HCT116 (cell line): ENCODE data around the gene SCAF8. TPM values are rescaled to one million over a fixed set of nuclear protein-coding genes. Genes with fewer than 3 reads are reported as not detected.

Source experiments
- ATAC-seq: fragments of 200-7000 bp; cut with Tn5 transposase; 2 replicates; pipeline ENCODE4 v1.9.1; 2020; ENCODE audit warnings: mild to moderate bottlenecking, moderate library complexity
- BruUV-seq: library from RNA; stranded (reverse); fragments of 400-500 nt; replicated peaks from 2 replicates; lab custom pipeline; 2021; lab: Mats Ljungman, UMichigan
- CTCF ChIA-PET: fragments of 300-600 bp; sonication (Branson Sonifier 250); formaldehyde crosslinking; loops from one replicate; lab custom pipeline; 2021; ENCODE audit warnings: antibody characterized with exemption; lab: Charles Lee
- POLR2A ChIA-PET: fragments of 300-600, 350-600 bp; sonication (Branson Sonifier 250); formaldehyde crosslinking; loops from one replicate; lab custom pipeline; 2021; ENCODE audit warnings: antibody characterized with exemption; lab: Charles Lee
- RAD21 ChIA-PET, 2 experiments: fragments of 300-600 bp; sonication (Branson Sonifier 250); formaldehyde crosslinking; loops; one replicate each; lab custom pipeline; 2023; ENCODE audit warnings: low total read pairs in 2 of 2; ENCODE audit not compliant: uncharacterized antibody in 2 of 2, unreplicated experiment in 2 of 2, low non-redundant PET in 1 of 2; lab: Charles Lee
- DNase-seq: peaks from one replicate; pipeline ENCODE4 v3.0.0-alpha.2; 2010; ENCODE audit warnings: low read depth, low spot score
- H2AFZ ChIP-seq: fragments of 200-600 bp; shearing (Covaris generic), sonication (generic); 2 replicates; pipeline ENCODE4 v1.6.1; 2017; ENCODE audit warnings: low read depth, mixed run types, mixed read lengths, antibody characterized with exemption, low read length; ENCODE audit not compliant: poor library complexity, severe bottlenecking
- H3K27ac ChIP-seq: 2 replicates; pipeline ENCODE4 v1.5.1; 2012; ENCODE audit warnings: low read depth, low read length
- H3K27me3 ChIP-seq: fragments of 200-600 bp; sonication (generic); 2 replicates; pipeline ENCODE4 v1.6.1; 2016; ENCODE audit warnings: mixed run types, low read length, mixed read lengths; ENCODE audit not compliant: insufficient read depth
- H3K36me3 ChIP-seq, 2 experiments: fragments of 200-500 bp in 1 of 2; fragments of 200-600 bp in 1 of 2; sonication (Bioruptor generic) in 1 of 2; sonication (generic) in 1 of 2; 2 replicates each; pipeline versions ENCODE4 v1.5.1 to v1.6.1; 2014 to 2016; ENCODE audit warnings: low read length in 2 of 2, inconsistent platforms in 1 of 2, mixed read lengths in 1 of 2, mixed run types in 1 of 2; ENCODE audit not compliant: insufficient read depth in 2 of 2, control insufficient read depth in 1 of 2
- H3K4me1 ChIP-seq, 2 experiments: fragments of 200-600 bp in 1 of 2; sonication (generic) in 1 of 2; 2 replicates each; pipeline versions ENCODE4 v1.5.1 to v1.6.1; 2012 to 2017; ENCODE audit warnings: low read length in 2 of 2, inconsistent platforms in 1 of 2, mild to moderate bottlenecking in 1 of 2, mixed read lengths in 1 of 2, mixed run types in 1 of 2, moderate library complexity in 1 of 2; ENCODE audit not compliant: insufficient read depth in 2 of 2, control insufficient read depth in 1 of 2
- H3K4me2 ChIP-seq: fragments of 200-600 bp; sonication (generic); 2 replicates; pipeline ENCODE4 v1.6.1; 2017; ENCODE audit warnings: mixed run types, low read length, mixed read lengths
- H3K4me3 ChIP-seq, 2 experiments: fragments of 200-600 bp in 1 of 2; sonication (generic) in 1 of 2; replicated peaks in 1 of 2; 2 replicates each; pipeline ENCODE4 v1.5.1; 2011 to 2016; ENCODE audit warnings: low read length in 2 of 2, control low read depth in 1 of 2, low read depth in 1 of 2, mild to moderate bottlenecking in 1 of 2, mixed read lengths in 1 of 2, mixed run types in 1 of 2
- H3K79me2 ChIP-seq: fragments of 200-600 bp; sonication (generic); 2 replicates; pipeline ENCODE4 v1.6.1; 2017; ENCODE audit warnings: mild to moderate bottlenecking, mixed run types, low read length, moderate library complexity, mixed read lengths; ENCODE audit not compliant: insufficient read depth
- H3K9ac ChIP-seq: fragments of 200-600 bp; sonication (generic); 2 replicates; pipeline ENCODE4 v1.6.1; 2016; ENCODE audit warnings: low read length, mixed read lengths
- H3K9me2 ChIP-seq: fragments of 200-600 bp; sonication (generic), shearing (Covaris generic); 2 replicates; pipeline ENCODE4 v1.6.1; 2017; ENCODE audit warnings: mixed run types, mild to moderate bottlenecking, moderate library complexity; ENCODE audit not compliant: insufficient read depth
- H3K9me3 ChIP-seq, 2 experiments: fragments of 200-500 bp in 1 of 2; fragments of 200-600 bp in 1 of 2; sonication (Bioruptor generic) in 1 of 2; sonication (generic) in 1 of 2; 2 replicates each; pipeline ENCODE4 v1.6.1; 2014 to 2017; ENCODE audit warnings: low read length in 2 of 2, mixed read lengths in 2 of 2, inconsistent platforms in 1 of 2, low read depth in 1 of 2, mild to moderate bottlenecking in 1 of 2, mixed run types in 1 of 2, moderate library complexity in 1 of 2; ENCODE audit not compliant: control insufficient read depth in 1 of 2, insufficient read depth in 1 of 2
- H4K20me1 ChIP-seq: fragments of 200-600 bp; sonication (generic), shearing (Covaris generic); 2 replicates; pipeline ENCODE4 v1.6.1; 2017; ENCODE audit warnings: mixed run types, mild to moderate bottlenecking, moderate library complexity; ENCODE audit not compliant: insufficient read depth
- CBX3 ChIP-seq: IDR thresholded peaks from 2 replicates; pipeline ENCODE4 v1.6.1; 2012; ENCODE audit warnings: low read depth
- CTCF ChIP-seq, 3 experiments: fragments of 200-600 bp in 1 of 3; sonication (generic) in 1 of 3; IDR thresholded peaks in 2 of 3; conservative IDR thresholded peaks in 1 of 3; 2 replicates each; pipeline ENCODE4 v1.5.1; 2012 to 2017; ENCODE audit warnings: low read depth in 2 of 3, low read length in 2 of 3, antibody characterized with exemption in 1 of 3, borderline replicate concordance in 1 of 3, control low read depth in 1 of 3, mild to moderate bottlenecking in 1 of 3, mixed read lengths in 1 of 3, mixed run types in 1 of 3, moderate library complexity in 1 of 3; ENCODE audit not compliant: insufficient read depth in 1 of 3
- EZH2 ChIP-seq: fragments of 200-600 bp; sonication (generic); IDR thresholded peaks from 2 replicates; pipeline ENCODE4 v1.6.1; 2017; ENCODE audit warnings: antibody characterized with exemption, mixed run types
- FOSL1 ChIP-seq: IDR thresholded peaks from 2 replicates; pipeline ENCODE4 v1.6.1; 2012; ENCODE audit warnings: low read depth
- RAD21 ChIP-seq: IDR thresholded peaks from 2 replicates; pipeline ENCODE4 v1.6.1; 2012; ENCODE audit warnings: low read depth, mild to moderate bottlenecking
- YY1 ChIP-seq: IDR thresholded peaks from 2 replicates; pipeline ENCODE4 v1.6.1; 2011; ENCODE audit warnings: low read length, low read depth, moderate library complexity, mild to moderate bottlenecking; ENCODE audit not compliant: insufficient replicate concordance; ENCODE audit errors: extremely low read depth
- intact Hi-C: fragments of 100-400 bp; cut with micrococcal nuclease; formaldehyde crosslinking; loops from 2 replicates; pipeline ENCODE4 v1.10.0; 2022
- total RNA-seq: library from RNA; stranded (reverse); gene quantifications from one replicate; pipeline ENCODE4 v1.2.1, GENCODE V29; 2021; ENCODE audit not compliant: unreplicated experiment

The SCAF8 gene
- total RNA-seq, 1 experiment from 2014 or later, result 34.6 TPM

- TF ChIP-seq CBX3 (no peak), EZH2 (no peak), CTCF (IDR thresholded peaks at IDR 0.05 in 2 of 3, conservative IDR thresholded peaks at IDR 0.05 in 1 of 3; ENCODE audit: borderline replicate concordance in 1 of 3, insufficient read depth in 1 of 3, low read depth in 2 of 3, low read length in 2 of 3) (peak in 2 of 3 experiments; percentile 52 to 68; a peak in 4 of 6 replicates), YY1 (no peak), FOSL1 (no peak), RAD21 (peak; percentile 78)
- peaks cover 20% of the 10 kb centered on the region for H3K79me2 ChIP-seq
- no peaks in the 10 kb centered on the region for H3K9me3 ChIP-seq
- BruUV-seq, result no TSS peak
- ATAC-seq, result no peak
- H3K4me3 ChIP-seq, result no peak overlapping the region
- CTCF ChIA-PET, result interaction anchor here (0.7 to 3.5 kb wide), 8 partner anchors 10 to 293 kb away, joined by 3 to 61 read pairs (median 4); no protein-coding TSS in a partner anchor
- intact Hi-C loops, result loop anchor here (1.0 kb wide), 2 partner anchors 72 to 130 kb away; partner anchors contain the start of gene SCAF8
- H3K9me2 ChIP-seq, result no peaks in the 10 kb centered on the region
- no peak overlapping the region for H3K4me2 ChIP-seq
- H3K36me3 ChIP-seq, result peaks cover 25 to 35% of the 10 kb centered on the region in 2 experiments
- RAD21 ChIA-PET, result interaction anchor here in 1 of 2 experiments (1.5 kb wide), 1 partner anchor 130 kb away, joined by 5 read pairs; no protein-coding TSS in a partner anchor
- H3K27me3 ChIP-seq, result no peaks in the 10 kb centered on the region
- H3K9ac ChIP-seq, result no peak overlapping the region
- DNase-seq, result peak; percentile 31
- no peak overlapping the region for H3K27ac ChIP-seq
- no peaks in the 10 kb centered on the region for H3K4me1 ChIP-seq
- POLR2A ChIA-PET, result interaction anchor here (1.2 kb wide), 1 partner anchor 71 kb away, joined by 6 read pairs; no protein-coding TSS in a partner anchor
- no peak overlapping the region for H2AFZ ChIP-seq
- no peaks in the 10 kb centered on the region for H4K20me1 ChIP-seq
Measured at GRCh38 chr6:154805288-154805911, 72.2 kb downstream of the SCAF8 start.
